LoVo (cell line): ENCODE data around the gene THAP4.

ENCODE experiments used
- DNase-seq: peaks from one replicate; pipeline ENCODE4 v3.0.0-alpha.2; 2016; ENCODE audit warnings: low spot score

The THAP4 gene

DNA sequence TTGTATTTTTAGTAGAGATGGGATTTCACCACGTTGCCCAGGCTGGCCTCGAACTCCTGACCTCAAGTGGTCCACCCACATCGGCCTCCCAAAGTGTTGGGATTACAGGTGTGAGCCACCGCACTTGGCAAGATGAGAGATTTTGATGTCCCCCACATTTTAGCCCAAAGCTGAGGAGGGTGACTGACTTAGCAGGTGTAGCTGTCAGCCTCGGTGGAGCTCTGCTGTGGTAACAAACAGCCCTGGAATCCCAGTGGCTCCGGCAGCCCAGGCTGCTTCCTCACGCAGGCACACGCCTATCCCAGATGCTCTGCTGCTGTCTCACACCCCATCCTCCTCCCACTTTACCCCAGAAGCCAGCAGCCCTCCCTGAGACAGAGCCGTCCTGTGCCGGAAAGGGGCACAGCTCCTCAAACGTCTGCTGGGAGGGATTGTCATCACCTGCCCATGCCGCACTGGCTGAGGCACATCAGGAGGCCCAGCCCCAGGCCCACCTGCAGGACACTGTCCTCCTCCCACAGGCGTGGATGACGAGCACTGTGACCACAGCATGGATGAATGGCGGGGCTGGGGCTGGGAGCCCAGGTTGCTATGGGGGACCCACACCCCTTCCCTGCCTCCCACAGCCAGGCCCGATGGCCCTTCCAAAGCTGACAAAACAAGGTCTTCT is 89.0 kb downstream of the THAP4 start:
- DNase-seq: no peak

- peak; percentile 30 for DNase-seq
Measured at GRCh38 chr2:241546771-241547498, 90.0 kb downstream of the THAP4 start.

DNA sequence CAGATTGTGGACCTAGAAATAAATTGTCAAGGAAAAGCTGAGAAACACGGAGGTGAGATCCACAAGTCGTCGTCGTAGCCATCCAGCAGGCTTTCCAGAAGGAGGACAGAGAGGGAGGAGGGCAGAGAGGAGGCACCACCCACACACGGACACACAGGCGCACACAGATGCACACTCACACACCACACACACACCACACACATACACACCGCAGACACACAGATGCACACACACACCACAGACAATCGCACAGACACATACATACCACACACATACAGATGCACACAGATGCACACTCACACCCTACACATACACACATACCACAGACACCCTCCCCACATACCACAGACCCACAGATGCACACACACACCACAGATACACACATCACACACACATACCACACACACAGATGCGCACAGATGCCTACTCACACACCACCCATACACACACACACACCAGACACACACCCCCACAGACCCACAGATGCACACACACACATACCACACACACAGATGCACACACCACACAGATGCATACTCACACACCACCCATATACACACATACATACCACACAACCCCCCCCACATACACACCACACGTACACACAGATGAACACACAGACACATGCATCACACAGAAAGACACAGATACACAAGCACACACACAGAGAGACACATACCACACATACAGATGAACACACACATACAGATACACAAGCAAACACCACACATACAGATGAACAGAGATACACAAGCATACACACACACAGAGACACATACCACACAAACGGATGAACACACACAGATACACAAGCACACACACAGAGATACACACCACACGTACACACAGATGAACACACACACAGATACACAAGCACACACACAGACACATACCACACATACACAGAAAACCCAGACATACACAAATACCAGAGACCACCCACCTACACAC is 91.2 kb downstream of the THAP4 start:
- no peak for DNase-seq

GRCh38 chr2:241545106-241545505 is 91.9 kb downstream of the THAP4 start:
- DNase-seq: no peak

DNA sequence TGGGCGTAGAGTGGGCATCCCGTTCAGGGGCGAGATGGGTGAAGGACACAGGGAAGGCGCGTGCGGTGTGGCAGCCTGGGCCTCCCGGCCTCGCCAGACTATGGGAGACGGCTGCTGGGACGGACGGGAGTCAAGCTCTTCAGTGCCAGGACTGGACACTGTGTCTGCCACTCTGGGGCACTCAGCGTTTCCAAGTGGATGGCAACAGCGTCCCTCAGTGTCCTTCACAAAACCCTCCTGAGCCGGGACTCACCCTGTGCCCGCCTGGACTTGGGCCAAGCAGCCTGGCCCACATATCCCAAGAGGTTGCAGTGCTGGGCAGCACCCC is 94.7 kb downstream of the THAP4 start:
- DNase-seq: no peak

GRCh38 chr2:241541564-241542277 is 95.2 kb downstream of the THAP4 start:
- no peak for DNase-seq

- peak; percentile 36 for DNase-seq
Measured at GRCh38 chr2:241540771-241541561, 96.0 kb downstream of the THAP4 start.

GRCh38 chr2:241540401-241540770 is 96.6 kb downstream of the THAP4 start:
- no peak for DNase-seq

- DNase-seq: no peak
Measured at GRCh38 chr2:241539616-241540374, 97.2 kb downstream of the THAP4 start.

DNA sequence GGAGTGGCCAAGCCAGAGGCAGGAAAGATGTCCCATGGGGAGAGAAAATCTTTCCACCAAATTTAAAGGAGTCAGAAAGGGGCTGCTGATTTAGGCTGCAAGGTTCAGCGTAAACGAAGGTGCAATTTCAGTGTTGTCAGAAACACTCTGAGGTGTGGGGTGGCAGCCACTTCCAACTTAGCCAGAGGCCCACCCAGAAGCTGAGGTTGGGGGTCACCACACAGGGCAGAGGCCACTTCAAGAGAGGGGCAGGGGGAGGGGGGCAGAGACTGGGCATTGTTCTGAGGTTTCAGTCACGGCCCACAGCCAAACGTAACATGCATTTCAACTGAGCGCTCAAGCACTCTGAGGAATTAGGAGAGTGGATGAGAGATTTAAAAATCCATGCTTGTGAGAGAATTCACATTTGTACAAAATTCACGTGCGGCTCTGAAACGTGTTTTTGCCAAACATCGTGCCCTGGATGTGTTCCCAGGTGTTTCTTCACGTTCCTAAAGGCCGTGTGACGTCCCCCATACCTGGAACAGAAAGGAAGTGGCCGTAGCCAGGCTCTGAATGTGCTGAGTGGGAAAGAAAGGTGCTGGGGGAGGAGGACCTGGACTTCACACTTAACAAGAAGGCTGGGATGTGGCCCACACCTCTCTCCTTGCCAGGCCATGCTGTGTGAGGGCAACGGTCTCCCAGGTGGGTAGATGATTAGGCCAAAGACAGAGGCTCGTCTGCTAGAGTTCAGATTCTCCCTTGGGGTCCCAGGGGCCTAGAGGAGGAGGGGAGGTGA is 97.9 kb downstream of the THAP4 start:
- no peak for DNase-seq

- no peak for DNase-seq
Measured at GRCh38 chr2:241535871-241536655, 100.9 kb downstream of the THAP4 start.

DNA sequence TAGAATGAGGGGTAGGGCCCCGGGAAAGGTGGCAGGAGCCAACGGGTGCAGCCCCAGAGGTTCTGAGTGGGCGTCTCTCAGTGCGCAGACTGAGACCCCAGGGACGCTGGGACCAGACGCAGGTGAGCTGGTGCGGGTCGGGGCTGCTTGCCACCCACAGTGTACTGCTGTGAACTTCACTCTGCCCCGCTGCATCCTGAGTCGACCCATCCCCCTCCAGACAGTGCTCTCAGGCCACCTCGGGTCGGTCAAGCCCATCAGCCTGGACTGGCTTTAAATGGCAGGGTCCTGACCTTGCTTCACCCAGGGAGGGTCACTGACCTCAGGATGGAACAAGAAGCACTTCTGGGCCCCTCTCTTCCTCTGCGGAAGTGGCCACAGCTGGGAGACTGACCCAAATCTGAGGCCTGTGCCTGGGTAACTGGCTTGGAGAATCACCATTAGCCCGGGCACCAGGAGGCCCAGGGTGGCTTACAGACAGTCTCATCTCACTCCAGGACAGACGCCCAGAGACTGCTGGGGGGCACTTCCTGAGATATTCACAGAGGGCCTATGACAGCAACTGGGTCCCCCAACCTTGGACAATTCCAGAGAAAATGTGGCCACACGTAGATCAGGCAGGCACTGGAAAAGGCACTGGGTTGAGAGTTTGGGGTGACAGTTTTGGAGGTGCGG is 102.1 kb downstream of the THAP4 start:
- DNase-seq: no peak
